Measurements from ENCODE around the gene MRPL43.

The MRPL43 gene

GRCh38 chr10:100980711-100981110 is 6.6 kb downstream of the MRPL43 start:
- no peaks in the 10 kb centered on the region for H3K36me3 ChIP-seq (ENCODE audit: insufficient read depth, low read length)
- H3K4me2 ChIP-seq (ENCODE audit: low read depth, low read length, poor library complexity, severe bottlenecking): no peak overlapping the region
- no peaks in the 10 kb centered on the region for H4K20me1 ChIP-seq (ENCODE audit: insufficient read depth, low read length, poor library complexity, severe bottlenecking)
- H3K4me1 ChIP-seq (ENCODE audit: insufficient read depth, low read length, poor library complexity, severe bottlenecking): peaks cover 5% of the 10 kb centered on the region
- no peaks in the 10 kb centered on the region for H3K27me3 ChIP-seq (ENCODE audit: insufficient read depth, low read length, poor library complexity, severe bottlenecking)
- no peaks in the 10 kb centered on the region for H3K9me2 ChIP-seq (replicated peaks; ENCODE audit: low read depth, low read length)
- no peaks in the 10 kb centered on the region for H3F3A ChIP-seq (ENCODE audit: low read depth)
- no peak overlapping the region for H3K4me3 ChIP-seq (ENCODE audit: low read length, poor library complexity, severe bottlenecking)
- H3K9me3 ChIP-seq (ENCODE audit: insufficient read depth, low read depth, low read length): no peaks in the 10 kb centered on the region
- H3K9ac ChIP-seq (ENCODE audit: low read depth, low read length, poor library complexity, severe bottlenecking): no peak overlapping the region
- TF ChIP-seq CTCF (conservative IDR thresholded peaks at IDR 0.05; ENCODE audit: low read length): no peak
- TF ChIP-seq EZH2phosphoT487 (IDR thresholded peaks at IDR 0.05; ENCODE audit: borderline replicate concordance): no peak
- peaks cover 4% of the 10 kb centered on the region; the same call in 1 of the 2 replicates for H3K79me2 ChIP-seq (ENCODE audit: insufficient read depth, low read length)
- H2AFZ ChIP-seq (ENCODE audit: low read length): no peak overlapping the region

- Histone ChIP-seq H3K9me2 (replicated peaks; ENCODE audit: low read depth, low read length) (no peaks in the 10 kb centered on the region), H3K4me2 (ENCODE audit: low read depth, low read length, poor library complexity, severe bottlenecking) (no peak overlapping the region), H3K4me1 (ENCODE audit: insufficient read depth, low read length, poor library complexity, severe bottlenecking) (peaks cover 1% of the 10 kb centered on the region), H3F3A (ENCODE audit: low read depth) (no peaks in the 10 kb centered on the region), H3K9ac (ENCODE audit: low read depth, low read length, poor library complexity, severe bottlenecking) (no peak overlapping the region), H3K36me3 (ENCODE audit: insufficient read depth, low read length) (no peaks in the 10 kb centered on the region), H2AFZ (ENCODE audit: low read length) (no peak overlapping the region), H3K79me2 (ENCODE audit: insufficient read depth, low read length) (0 out of 2 replicates have a peak, but pooled peaks cover under 1% of the 10 kb centered on the region), H3K27me3 (ENCODE audit: insufficient read depth, low read length, poor library complexity, severe bottlenecking) (no peaks in the 10 kb centered on the region), H3K9me3 (ENCODE audit: insufficient read depth, low read depth, low read length) (no peaks in the 10 kb centered on the region), H4K20me1 (ENCODE audit: insufficient read depth, low read length, poor library complexity, severe bottlenecking) (no peaks in the 10 kb centered on the region), H3K4me3 (ENCODE audit: low read length, poor library complexity, severe bottlenecking) (no peak overlapping the region)
- TF ChIP-seq CTCF (conservative IDR thresholded peaks at IDR 0.05; ENCODE audit: low read length) (no peak), EZH2phosphoT487 (IDR thresholded peaks at IDR 0.05; ENCODE audit: borderline replicate concordance) (no peak)
These were observed 7.0 kb downstream of the MRPL43 start for GRCh38 chr10:100980311-100980710.

GRCh38 chr10:100979791-100980272 is 7.5 kb downstream of the MRPL43 start:
- no peaks in the 10 kb centered on the region for H3K4me1 ChIP-seq (ENCODE audit: insufficient read depth, low read length, poor library complexity, severe bottlenecking)
- TF ChIP-seq EZH2phosphoT487 (IDR thresholded peaks at IDR 0.05; ENCODE audit: borderline replicate concordance) (no peak), CTCF (conservative IDR thresholded peaks at IDR 0.05; ENCODE audit: low read length) (no peak)
- H3K9me3 ChIP-seq (ENCODE audit: insufficient read depth, low read depth, low read length): no peaks in the 10 kb centered on the region
- H3F3A ChIP-seq (ENCODE audit: low read depth): no peaks in the 10 kb centered on the region
- H3K36me3 ChIP-seq (ENCODE audit: insufficient read depth, low read length): no peaks in the 10 kb centered on the region
- H3K9me2 ChIP-seq (replicated peaks; ENCODE audit: low read depth, low read length): no peaks in the 10 kb centered on the region
- H3K9ac ChIP-seq (ENCODE audit: low read depth, low read length, poor library complexity, severe bottlenecking): no peak overlapping the region
- H3K79me2 ChIP-seq (ENCODE audit: insufficient read depth, low read length): no peaks in the 10 kb centered on the region
- no peak overlapping the region for H3K4me3 ChIP-seq (ENCODE audit: low read length, poor library complexity, severe bottlenecking)
- H3K27me3 ChIP-seq (ENCODE audit: insufficient read depth, low read length, poor library complexity, severe bottlenecking): no peaks in the 10 kb centered on the region
- H2AFZ ChIP-seq (ENCODE audit: low read length): no peak overlapping the region
- H4K20me1 ChIP-seq (ENCODE audit: insufficient read depth, low read length, poor library complexity, severe bottlenecking): no peaks in the 10 kb centered on the region
- no peak overlapping the region for H3K4me2 ChIP-seq (ENCODE audit: low read depth, low read length, poor library complexity, severe bottlenecking)
